ENCODE results near the gene TAS2R20. TPM values are rescaled to one million over a fixed set of nuclear protein-coding genes. Genes with fewer than 3 reads are reported as not detected.

Gene TAS2R20
- total RNA-seq, 4 donors from 2014 or later = 3.5 to 9.1 (median 4.7) TPM

GRCh38 chr12:10968765-10969456, 29.2 kb downstream of the TAS2R20 start:
- Histone ChIP-seq H3K27ac (no peak overlapping the region), H3K9me3 (no peaks in the 10 kb centered on the region), H3K27me3 (no peaks in the 10 kb centered on the region), H3K4me3 (no peak overlapping the region), H3K36me3 (no peaks in the 10 kb centered on the region), H3K4me1 (no peaks in the 10 kb centered on the region)
- DNase-seq = no peak
- TF ChIP-seq CTCF (IDR thresholded peaks at IDR 0.05) (no peak), POLR2A (IDR thresholded peaks at IDR 0.05) (no peak)

- Histone ChIP-seq H3K27ac (no peak overlapping the region), H3K36me3 (no peaks in the 10 kb centered on the region), H3K9me3 (no peaks in the 10 kb centered on the region), H3K27me3 (no peaks in the 10 kb centered on the region), H3K4me1 (no peaks in the 10 kb centered on the region), H3K4me3 (no peak overlapping the region)
- TF ChIP-seq CTCF (IDR thresholded peaks at IDR 0.05) (no peak), POLR2A (IDR thresholded peaks at IDR 0.05) (no peak)
- no peak for DNase-seq
Observed at GRCh38 chr12:10967409-10967808, 30.7 kb downstream of the TAS2R20 start.

GRCh38 chr12:10966314-10966713, 31.8 kb downstream of the TAS2R20 start:
- TF ChIP-seq CTCF (IDR thresholded peaks at IDR 0.05) (no peak), POLR2A (IDR thresholded peaks at IDR 0.05) (no peak)
- no peak for DNase-seq
- H3K4me1 ChIP-seq = no peaks in the 10 kb centered on the region

GRCh38 chr12:10965476-10965875, 32.6 kb downstream of the TAS2R20 start:
- H3K27me3 ChIP-seq = no peaks in the 10 kb centered on the region
- no peak for TF ChIP-seq CTCF (IDR thresholded peaks at IDR 0.05)
- TF ChIP-seq POLR2A (IDR thresholded peaks at IDR 0.05) = no peak

More at GRCh38 chr12:10966314-10966713, 31.8 kb downstream of the TAS2R20 start:
- H3K9me3 ChIP-seq = no peaks in the 10 kb centered on the region
- no peaks in the 10 kb centered on the region for H3K36me3 ChIP-seq
- H3K27me3 ChIP-seq = no peaks in the 10 kb centered on the region
- H3K4me3 ChIP-seq = no peak overlapping the region
- no peak overlapping the region for H3K27ac ChIP-seq

GRCh38 chr12:10960211-10960610, 37.9 kb downstream of the TAS2R20 start:
- no peak overlapping the region for H3K4me3 ChIP-seq
- no peaks in the 10 kb centered on the region for H3K27me3 ChIP-seq
- TF ChIP-seq POLR2A (IDR thresholded peaks at IDR 0.05) = no peak
- no peak for TF ChIP-seq CTCF (IDR thresholded peaks at IDR 0.05)
- DNase-seq = no peak
- H3K36me3 ChIP-seq = no peaks in the 10 kb centered on the region
- no peaks in the 10 kb centered on the region for H3K4me1 ChIP-seq
- H3K9me3 ChIP-seq = no peaks in the 10 kb centered on the region
- H3K27ac ChIP-seq = no peak overlapping the region

More at GRCh38 chr12:10965476-10965875, 32.6 kb downstream of the TAS2R20 start:
- Histone ChIP-seq H3K4me3 (no peak overlapping the region), H3K36me3 (no peaks in the 10 kb centered on the region), H3K27ac (no peak overlapping the region), H3K4me1 (no peaks in the 10 kb centered on the region), H3K9me3 (no peaks in the 10 kb centered on the region)
- DNase-seq = no peak

Measured in Peyer's patch (tissue), 4 donors.